WERI-Rb-1 (cell line): Measurements from ENCODE around the gene CALML6.

Source experiments
- DNase-seq: peaks from one replicate; pipeline ENCODE4 v3.0.0-alpha.2; 2020
- H3K27ac ChIP-seq: fragments of 250-450 bp; sonication (Bioruptor Pico); 2 replicates; pipeline ENCODE4 v1.5.1; 2020; ENCODE audit warnings: mild to moderate bottlenecking, moderate library complexity
- H3K27me3 ChIP-seq: fragments of 250-450 bp; sonication (Bioruptor Pico); 2 replicates; pipeline ENCODE4 v1.5.1; 2021; ENCODE audit warnings: mild to moderate bottlenecking, low read depth, moderate library complexity; ENCODE audit not compliant: insufficient read depth, severe bottlenecking
- H3K36me3 ChIP-seq: fragments of 250-450 bp; sonication (Bioruptor Pico); 2 replicates; pipeline ENCODE4 v1.5.1; 2020; ENCODE audit warnings: mild to moderate bottlenecking, moderate library complexity
- H3K4me3 ChIP-seq: 2 replicates; pipeline ENCODE4 v1.5.1; 2011; ENCODE audit warnings: low read depth, mild to moderate bottlenecking, control low read depth, low read length
- H3K9me3 ChIP-seq: fragments of 250-450 bp; sonication (Bioruptor Pico); 2 replicates; pipeline ENCODE4 v1.5.1; 2021; ENCODE audit warnings: mild to moderate bottlenecking, moderate library complexity; ENCODE audit not compliant: severe bottlenecking
- TF ChIP-seq, protein P1 (sequence below): IDR thresholded peaks from 2 replicates; pipeline ENCODE4 v1.5.1; 2011; ENCODE audit warnings: low read depth, mild to moderate bottlenecking, control low read depth, inconsistent platforms, low read length

The CALML6 gene

DNA sequence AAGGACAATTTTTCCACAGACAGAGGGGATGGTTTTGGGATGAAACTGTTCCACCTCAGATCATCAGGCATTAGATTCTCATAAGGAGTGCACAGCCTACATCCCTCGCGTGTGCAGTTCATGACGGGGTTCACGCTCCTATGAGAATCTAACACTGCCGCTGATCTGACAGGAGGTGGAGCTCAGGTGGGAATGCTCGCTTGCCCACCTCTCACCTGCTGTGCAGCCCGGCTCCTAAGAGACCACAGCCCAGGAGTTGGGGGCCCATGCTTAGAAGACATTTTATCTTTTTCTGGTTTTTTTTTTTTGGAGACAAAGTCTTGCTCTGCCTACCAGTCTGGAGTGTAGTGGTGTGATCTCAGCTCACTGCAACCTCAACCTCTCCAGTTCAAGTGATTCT lies 40.2 kb upstream of the CALML6 start:
- Histone ChIP-seq H3K9me3 (peaks cover 2% of the 10 kb centered on the region), H3K27me3 (no peaks in the 10 kb centered on the region), H3K36me3 (peaks cover 49% of the 10 kb centered on the region), H3K27ac (no peak overlapping the region), H3K4me3 (no peak overlapping the region)
- no peak for DNase-seq
- TF ChIP-seq, protein P1, sequence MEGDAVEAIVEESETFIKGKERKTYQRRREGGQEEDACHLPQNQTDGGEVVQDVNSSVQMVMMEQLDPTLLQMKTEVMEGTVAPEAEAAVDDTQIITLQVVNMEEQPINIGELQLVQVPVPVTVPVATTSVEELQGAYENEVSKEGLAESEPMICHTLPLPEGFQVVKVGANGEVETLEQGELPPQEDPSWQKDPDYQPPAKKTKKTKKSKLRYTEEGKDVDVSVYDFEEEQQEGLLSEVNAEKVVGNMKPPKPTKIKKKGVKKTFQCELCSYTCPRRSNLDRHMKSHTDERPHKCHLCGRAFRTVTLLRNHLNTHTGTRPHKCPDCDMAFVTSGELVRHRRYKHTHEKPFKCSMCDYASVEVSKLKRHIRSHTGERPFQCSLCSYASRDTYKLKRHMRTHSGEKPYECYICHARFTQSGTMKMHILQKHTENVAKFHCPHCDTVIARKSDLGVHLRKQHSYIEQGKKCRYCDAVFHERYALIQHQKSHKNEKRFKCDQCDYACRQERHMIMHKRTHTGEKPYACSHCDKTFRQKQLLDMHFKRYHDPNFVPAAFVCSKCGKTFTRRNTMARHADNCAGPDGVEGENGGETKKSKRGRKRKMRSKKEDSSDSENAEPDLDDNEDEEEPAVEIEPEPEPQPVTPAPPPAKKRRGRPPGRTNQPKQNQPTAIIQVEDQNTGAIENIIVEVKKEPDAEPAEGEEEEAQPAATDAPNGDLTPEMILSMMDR: no peak

DNA sequence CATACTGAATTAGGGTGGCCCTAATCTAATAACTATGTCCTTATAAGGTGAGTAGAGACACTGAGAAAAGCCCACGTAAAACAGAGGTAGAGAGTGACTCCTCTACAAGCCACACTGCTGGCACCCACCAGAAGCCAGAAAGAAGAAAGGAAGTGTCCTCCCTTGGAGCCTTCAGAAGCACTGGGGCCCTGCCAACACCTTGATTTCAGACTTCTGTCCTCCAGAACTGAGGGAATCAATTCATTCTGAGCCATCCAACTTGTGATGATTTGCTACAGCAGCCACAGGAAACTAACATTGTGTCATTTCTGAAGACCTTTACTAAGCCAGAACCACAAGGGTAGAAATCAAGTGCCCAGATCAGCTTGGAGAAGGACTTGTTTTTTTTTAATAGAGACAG lies 39.1 kb upstream of the CALML6 start:
- no peaks in the 10 kb centered on the region for H3K27me3 ChIP-seq
- peaks cover 51% of the 10 kb centered on the region for H3K36me3 ChIP-seq
- TF ChIP-seq, protein P1: no peak
- H3K27ac ChIP-seq: no peak overlapping the region
- H3K4me3 ChIP-seq: no peak overlapping the region
- no peaks in the 10 kb centered on the region for H3K9me3 ChIP-seq
- no peak for DNase-seq

DNA sequence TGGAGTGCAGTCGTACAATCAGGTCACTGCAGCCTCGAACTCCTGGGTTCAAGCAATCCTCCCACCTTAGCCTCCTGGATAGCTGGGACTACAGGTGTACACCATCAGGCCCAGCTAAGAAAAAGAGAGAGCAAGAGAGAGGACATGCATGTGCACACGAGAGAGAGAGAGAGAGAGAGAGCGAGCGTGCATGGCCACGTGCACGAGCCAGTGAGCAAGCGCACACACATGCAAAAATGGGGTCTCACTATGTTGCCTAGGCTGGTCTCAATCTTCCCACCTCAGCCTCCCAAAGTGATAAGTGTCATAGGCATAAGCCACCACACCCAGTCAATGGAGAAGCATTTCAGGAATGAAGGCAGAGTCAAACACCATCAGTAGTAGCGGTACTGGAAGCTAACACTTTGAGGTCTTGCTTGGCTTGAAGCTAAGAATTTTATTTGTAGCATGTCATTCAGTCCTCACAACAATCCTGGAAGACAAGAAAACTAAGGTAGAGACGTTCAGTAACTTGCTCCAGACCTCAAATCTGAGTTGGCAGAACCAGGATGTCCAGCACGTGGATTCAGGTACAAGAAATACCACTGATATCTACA lies 38.6 kb upstream of the CALML6 start:
- no peaks in the 10 kb centered on the region for H3K27me3 ChIP-seq
- DNase-seq: no peak
- H3K36me3 ChIP-seq: peaks cover 51% of the 10 kb centered on the region
- TF ChIP-seq, protein P1: no peak
- no peak overlapping the region for H3K27ac ChIP-seq
- H3K9me3 ChIP-seq: no peaks in the 10 kb centered on the region
- no peak overlapping the region for H3K4me3 ChIP-seq

DNA sequence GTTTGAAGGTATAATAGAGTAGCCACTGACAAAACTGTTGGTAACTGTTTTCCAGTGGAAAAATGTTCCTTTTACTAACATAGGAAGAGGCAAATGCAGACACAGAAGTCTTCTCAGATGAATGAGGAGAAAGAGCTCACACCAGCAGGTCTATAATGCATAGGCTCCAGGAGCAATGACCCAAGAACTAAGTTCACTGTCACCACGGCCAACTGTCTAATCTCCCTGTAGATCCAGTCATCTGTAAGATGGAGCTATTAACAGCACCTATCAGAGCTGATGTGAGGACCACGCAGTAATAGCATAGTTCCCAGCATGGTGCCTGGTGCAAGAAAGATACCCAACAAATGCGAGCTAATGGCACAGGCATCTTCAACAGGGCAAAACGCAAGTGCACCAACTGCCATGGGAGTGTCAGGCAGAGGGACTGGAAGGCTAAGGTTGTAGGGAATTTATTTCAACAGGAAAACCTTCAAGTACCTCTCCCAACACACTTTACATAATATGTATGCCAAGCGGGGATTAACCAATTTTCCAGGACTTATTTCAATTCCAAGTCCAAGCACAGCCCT lies 37.1 kb upstream of the CALML6 start:
- no peaks in the 10 kb centered on the region for H3K27me3 ChIP-seq
- TF ChIP-seq, protein P1: no peak
- DNase-seq: no peak
- no peak overlapping the region for H3K4me3 ChIP-seq
- no peaks in the 10 kb centered on the region for H3K9me3 ChIP-seq
- peaks cover 45% of the 10 kb centered on the region for H3K36me3 ChIP-seq
- H3K27ac ChIP-seq: no peak overlapping the region

DNA sequence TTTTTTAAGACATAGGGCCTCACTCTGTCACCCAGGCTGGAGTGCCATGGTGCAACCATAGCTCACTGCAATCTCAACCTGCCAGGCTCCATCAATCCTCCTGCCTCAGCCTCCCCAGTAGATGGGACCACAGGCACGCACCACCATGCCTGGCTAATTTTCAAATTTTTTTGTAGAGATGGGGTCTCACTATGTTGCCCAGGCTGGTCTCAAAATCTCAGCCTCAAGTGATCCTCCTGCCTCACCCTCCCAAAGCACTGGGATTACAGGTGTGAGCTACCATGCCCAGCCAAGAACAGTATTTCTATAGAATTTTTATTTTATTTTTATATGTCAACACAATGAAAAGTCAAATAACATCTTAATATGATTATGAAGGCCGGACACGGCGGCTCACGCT lies 35.1 kb upstream of the CALML6 start:
- H3K9me3 ChIP-seq: no peaks in the 10 kb centered on the region
- no peak overlapping the region for H3K27ac ChIP-seq
- H3K36me3 ChIP-seq: peaks cover 35% of the 10 kb centered on the region
- no peak for DNase-seq
- H3K4me3 ChIP-seq: no peak overlapping the region
- H3K27me3 ChIP-seq: no peaks in the 10 kb centered on the region
- TF ChIP-seq, protein P1: no peak
